NCI-H1436 (cell line): ENCODE measurements around the gene PLAAT4.

Source experiments
- DNase-seq: peaks from one replicate; lab custom pipeline; 2025; lab: John Stamatoyannopoulos, UW

The PLAAT4 gene

GRCh38 chr11:63536669-63537292, at the start of gene PLAAT4:
Gene PLAAT4, plus strand, starts transcription at chr11:63536808. Its CDS starts 61 bp downstream, at chr11:63536869.
- DNase-seq: no peak

- DNase-seq: no peak
These were observed 47.8 kb upstream of the PLAAT4 start for GRCh38 chr11:63488789-63489188.

GRCh38 chr11:63489879-63490278, 46.7 kb upstream of the PLAAT4 start:
- no peak for DNase-seq

GRCh38 chr11:63490551-63491239, 45.9 kb upstream of the PLAAT4 start, which contains the start of gene PLAAT5:
Gene PLAAT5, minus strand, starts transcription at chr11:63491167. Its CDS starts 133 bp downstream, at chr11:63491034.
- no peak for DNase-seq

- DNase-seq: no peak
These were observed 45.4 kb upstream of the PLAAT4 start for GRCh38 chr11:63491240-63491587.

- DNase-seq: no peak
These were observed 44.8 kb upstream of the PLAAT4 start for GRCh38 chr11:63491636-63492372.

GRCh38 chr11:63492441-63492840, 44.2 kb upstream of the PLAAT4 start:
- DNase-seq: no peak

GRCh38 chr11:63493127-63493526, 43.5 kb upstream of the PLAAT4 start:
- DNase-seq: no peak

GRCh38 chr11:63494975-63495374, 41.6 kb upstream of the PLAAT4 start:
- DNase-seq: no peak

- no peak for DNase-seq
These were observed 36.7 kb upstream of the PLAAT4 start for GRCh38 chr11:63499874-63500273.

- no peak for DNase-seq
These were observed 35.4 kb upstream of the PLAAT4 start for GRCh38 chr11:63501236-63501635.

- no peak for DNase-seq
These were observed 34.3 kb upstream of the PLAAT4 start for GRCh38 chr11:63502252-63502820.

- no peak for DNase-seq
These were observed 33.1 kb upstream of the PLAAT4 start for GRCh38 chr11:63503492-63503891.

- no peak for DNase-seq
These were observed 32.6 kb upstream of the PLAAT4 start for GRCh38 chr11:63504054-63504453.

GRCh38 chr11:63504933-63505586, 31.5 kb upstream of the PLAAT4 start:
- no peak for DNase-seq

GRCh38 chr11:63505857-63506528, 30.6 kb upstream of the PLAAT4 start, which contains the start of gene LGALS12:
Gene LGALS12, plus strand, starts transcription at chr11:63506084. Its CDS starts 375 bp downstream, at chr11:63506459.
- DNase-seq: no peak

- peak; percentile 1 for DNase-seq
These were observed 29.7 kb upstream of the PLAAT4 start for GRCh38 chr11:63506876-63507275.

- DNase-seq: no peak
These were observed 29.1 kb upstream of the PLAAT4 start for GRCh38 chr11:63507511-63507910.

GRCh38 chr11:63508009-63508408, 28.6 kb upstream of the PLAAT4 start:
- DNase-seq: no peak

GRCh38 chr11:63508745-63509144, 27.9 kb upstream of the PLAAT4 start:
- DNase-seq: no peak

GRCh38 chr11:63510360-63511047, 26.1 kb upstream of the PLAAT4 start:
- DNase-seq: no peak
